IMR-90 (cell line): ENCODE results near the gene ESRRB.

ENCODE experiments used
- POLR2A ChIP-seq: IDR thresholded peaks from 2 replicates; pipeline ENCODE4 v1.6.1; 2012; ENCODE audit warnings: mild to moderate bottlenecking, low read depth, low read length
- SMC3 ChIP-seq: fragments of 150-350 bp; IDR thresholded peaks from 2 replicates; pipeline ENCODE4 v1.6.1; 2016; ENCODE audit warnings: low read depth, mild to moderate bottlenecking, antibody characterized with exemption, low read length, moderate library complexity

GRCh38 chr14:76430017-76430416, 54.1 kb downstream of the ESRRB start:
- TF ChIP-seq POLR2A (no peak), SMC3 (no peak)
